K562 (cell line): ENCODE results near the gene TMX4. TPM values are rescaled to one million over a fixed set of nuclear protein-coding genes. Genes with fewer than 3 reads are reported as not detected.

Source experiments
- ATAC-seq: fragments of 200-7000 bp; cut with Tn5 transposase; 3 replicates; pipeline ENCODE4 v1.9.1; 2020; ENCODE audit warnings: moderate library complexity
- BruUV-seq: library from RNA; stranded (reverse); fragments of 400-500 nt; replicated peaks from 2 replicates; lab custom pipeline; 2021; lab: Mats Ljungman, UMichigan
- CTCF ChIA-PET: fragments of 300-600 bp; formaldehyde crosslinking; extraction: SDS; loops from one replicate; lab custom pipeline; 2021; ENCODE audit warnings: low intra/inter-chr PET ratio; lab: Yijun Ruan, JAX
- POLR2A ChIA-PET: fragments of 300-600, 350-650 bp; sonication (Branson Sonifier 250); formaldehyde crosslinking; extraction: SDS; loops from one replicate; lab custom pipeline; 2021; ENCODE audit warnings: antibody characterized with exemption, inconsistent platforms; lab: Yijun Ruan, JAX
- DNase-seq, 4 experiments: peaks; one replicate each; pipeline versions ENCODE4 v3.0.0 to v3.0.0-alpha.2; 2011 to 2018; ENCODE audit warnings: low spot score in 3 of 4, mixed read lengths in 3 of 4; ENCODE audit errors: extremely low read depth in 1 of 4
- FAIRE-seq: peaks from 2 replicates; lab custom pipeline; 2011; peaks lifted over from hg19 to GRCh38; lab: Jason Lieb, UNC
- H2AFZ ChIP-seq: 2 replicates; pipeline ENCODE4 v1.6.0; 2011; ENCODE audit warnings: low read depth, low read length, control low read depth, inconsistent platforms
- H3K27ac ChIP-seq: fragments of 200-600 bp; 3 replicates; pipeline ENCODE4 v1.8.0; 2011; ENCODE audit warnings: low read depth, mild to moderate bottlenecking, control low read depth, inconsistent platforms, low read length, moderate library complexity, mixed read lengths; ENCODE audit errors: extremely low read depth
- H3K27me3 ChIP-seq, 2 experiments: fragments of 300-600 bp in 1 of 2; 2 replicates in 1 of 2; 3 replicates in 1 of 2; pipeline versions ENCODE4 v1.6.0 to v1.8.0; 2011; ENCODE audit warnings: inconsistent platforms in 2 of 2, low read length in 2 of 2, mild to moderate bottlenecking in 1 of 2, mixed read lengths in 1 of 2, moderate library complexity in 1 of 2; ENCODE audit not compliant: control insufficient read depth in 2 of 2, insufficient read depth in 2 of 2
- H3K36me3 ChIP-seq: fragments of 300-600 bp; 3 replicates; pipeline ENCODE4 v1.8.0; 2011; ENCODE audit warnings: mild to moderate bottlenecking, low read length, inconsistent platforms; ENCODE audit not compliant: control insufficient read depth, insufficient read depth
- H3K4me1 ChIP-seq, 2 experiments: fragments of 200-600 bp in 1 of 2; replicated peaks in 1 of 2; 2 replicates in 1 of 2; 3 replicates in 1 of 2; pipeline versions ENCODE4 v1.5.1 to v1.8.0; 2011; ENCODE audit warnings: inconsistent platforms in 2 of 2, low read length in 2 of 2, mild to moderate bottlenecking in 1 of 2, mixed read lengths in 1 of 2, moderate library complexity in 1 of 2; ENCODE audit not compliant: control insufficient read depth in 2 of 2, insufficient read depth in 2 of 2
- H3K4me2 ChIP-seq: 2 replicates; pipeline ENCODE4 v1.6.1; 2011; ENCODE audit warnings: low read length, control low read depth, inconsistent platforms, mixed read lengths; ENCODE audit not compliant: insufficient read depth
- H3K4me3 ChIP-seq: fragments of 200-600 bp; sonication (generic), shearing (Covaris generic); 2 replicates; pipeline ENCODE4 v1.5.1; 2016; ENCODE audit warnings: control low read depth, inconsistent platforms
- H3K79me2 ChIP-seq: fragments of 200-600 bp; 3 replicates; pipeline ENCODE4 v1.8.0; 2011; ENCODE audit warnings: low read length, inconsistent platforms; ENCODE audit not compliant: control insufficient read depth, insufficient read depth
- H3K9ac ChIP-seq, 2 experiments: 2 replicates each; pipeline versions ENCODE4 v1.6.0 to v1.6.1; 2011; ENCODE audit warnings: low read depth in 2 of 2, low read length in 2 of 2, control low read depth in 1 of 2, inconsistent platforms in 1 of 2, mild to moderate bottlenecking in 1 of 2, mixed read lengths in 1 of 2; ENCODE audit not compliant: insufficient read depth in 1 of 2
- H3K9me1 ChIP-seq: one replicate; pipeline ENCODE4 v1.6.0; 2011; ENCODE audit warnings: inconsistent platforms, mild to moderate bottlenecking, low read length, moderate library complexity; ENCODE audit not compliant: control insufficient read depth, insufficient read depth
- H3K9me3 ChIP-seq: replicated peaks from 2 replicates; pipeline ENCODE4 v1.5.1; 2011; ENCODE audit warnings: low read depth, low read length, inconsistent platforms; ENCODE audit not compliant: control insufficient read depth, insufficient read depth
- H4K20me1 ChIP-seq: replicated peaks from 2 replicates; pipeline ENCODE4 v1.6.1; 2011; ENCODE audit warnings: low read length, inconsistent platforms, mixed read lengths; ENCODE audit not compliant: control insufficient read depth, insufficient read depth
- CTCFL ChIP-seq: IDR thresholded peaks from 2 replicates; pipeline ENCODE4 v1.6.1; 2011; ENCODE audit warnings: borderline replicate concordance, low read depth, mild to moderate bottlenecking, moderate library complexity, low read length; ENCODE audit not compliant: insufficient read depth, poor library complexity, severe bottlenecking
- MTA3 ChIP-seq: fragments of 450-650 bp; formaldehyde crosslinking; IDR thresholded peaks from 2 replicates; pipeline ENCODE4 v1.6.1; 2017; ENCODE audit warnings: mild to moderate bottlenecking, borderline replicate concordance
- SIN3A ChIP-seq, 2 experiments: fragments of 150-350 bp in 1 of 2; IDR thresholded peaks; 2 replicates each; pipeline ENCODE4 v1.6.1; 2011 to 2016; ENCODE audit warnings: borderline replicate concordance in 2 of 2, low read depth in 2 of 2, low read length in 2 of 2, mild to moderate bottlenecking in 2 of 2, moderate library complexity in 2 of 2; ENCODE audit not compliant: control insufficient read depth in 1 of 2
- ZNF583 ChIP-seq: fragments of 250-450 bp; sonication (Bioruptor Pico); IDR thresholded peaks from 2 replicates; pipeline ENCODE4 v1.4.0; 2020
- in situ Hi-C: fragments of 300-500 bp; cut with MboI; formaldehyde crosslinking; loops from 4 replicates; pipeline ENCODE4 v1.15.0; 2018; ENCODE audit warnings: inconsistent platforms, mixed read lengths
- intact Hi-C: fragments of 100-400 bp; cut with micrococcal nuclease; formaldehyde crosslinking; loops from 2 replicates; pipeline ENCODE4 v1.14.2; 2022
- polyA plus RNA-seq, 8 experiments: library from polyadenylated mRNA; depleted of rRNA in 4 of 8; stranded (reverse) in 5 of 8; unstranded in 3 of 8; fragments of >200 nt; fragmentation: Nextera tagmentation in 2 of 8; fragmentation: Illumina TruSeq in 1 of 8; extraction: Ambion mirVana in 2 of 8; extraction: Trizol in 1 of 8; gene quantifications; 2 replicates each; pipeline versions ENCODE4 v1.2.1 to v1.2.3, GENCODE V29; 2011 to 2014; ENCODE audit warnings: inconsistent platforms in 1 of 8, missing spikeins in 1 of 8
- total RNA-seq, 7 experiments: library from RNA; depleted of rRNA in 6 of 7; stranded (reverse); fragments of >200 nt in 6 of 7; fragmentation: Illumina TruSeq in 2 of 7; extraction: Trizol in 2 of 7; gene quantifications; 2 replicates each; pipeline versions ENCODE4 v1.2.1 to v1.2.3, GENCODE V29; 2011 to 2021; ENCODE audit warnings: low replicate concordance in 1 of 7
- TF ChIP-seq, protein P1 (sequence below), 3 experiments: fragments of 200-800 bp in 1 of 3; sonication (Bioruptor generic) in 1 of 3; sonication (generic) in 1 of 3; formaldehyde crosslinking in 1 of 3; IDR thresholded peaks; 2 replicates each; pipeline versions ENCODE4 v1.6.1 to v1.8.0; 2016 to 2022; ENCODE audit warnings: mild to moderate bottlenecking in 2 of 3, missing compliant biosample characterization in 2 of 3, missing genetic modification characterization in 2 of 3, missing genetic modification reagents in 1 of 3
- TF ChIP-seq, protein P2 (sequence below): sonication (generic); formaldehyde crosslinking; IDR thresholded peaks from 2 replicates; pipeline ENCODE4 v1.8.0; 2022; ENCODE audit warnings: missing genetic modification reagents, mild to moderate bottlenecking, borderline replicate concordance

The TMX4 gene
- total and polyA plus RNA-seq, 9 of the 15 experiments (the other 6 are each of a cell fraction or from before 2014, with no cell fraction given): 4.4 to 19.3 (median 10.8) TPM

- no peak for DNase-seq
- ATAC-seq: no peak
- FAIRE-seq: no peak
- Histone ChIP-seq H3K4me3 (no peak overlapping the region), H3K9ac (no peak overlapping the region), H3K9me3 (no peaks in the 10 kb centered on the region), H3K4me2 (no peak overlapping the region), H3K27ac (no peak overlapping the region), H3K27me3 (no peaks in the 10 kb centered on the region), H3K4me1 (no peaks in the 10 kb centered on the region), H3K9me1 (no peaks in the 10 kb centered on the region), H4K20me1 (no peaks in the 10 kb centered on the region), H3K36me3 (peaks cover 11% of the 10 kb centered on the region; the same call in 1 of the 3 replicates), H3K79me2 (no peaks in the 10 kb centered on the region), H2AFZ (no peak overlapping the region)
- in situ Hi-C loops (no loop called here), intact Hi-C loops (no loop called here)
- ChIA-PET CTCF (interaction anchor here (0.9 to 1.6 kb wide), 2 partner anchors 740 to 741 kb away, joined by 4 to 6 read pairs; no protein-coding TSS in a partner anchor), POLR2A (no interaction called here)
- no TSS peak for BruUV-seq
- TF ChIP-seq ZNF583 (CRISPR knock-in tag) (no peak), CTCFL (no peak), SIN3A (IDR thresholded peaks at IDR 0.05; ENCODE audit: borderline replicate concordance in 2 of 2, control insufficient read depth in 1 of 2, low read depth in 2 of 2, low read length in 2 of 2) (no peak), MTA3 (no peak)
- TF ChIP-seq, protein P1, sequence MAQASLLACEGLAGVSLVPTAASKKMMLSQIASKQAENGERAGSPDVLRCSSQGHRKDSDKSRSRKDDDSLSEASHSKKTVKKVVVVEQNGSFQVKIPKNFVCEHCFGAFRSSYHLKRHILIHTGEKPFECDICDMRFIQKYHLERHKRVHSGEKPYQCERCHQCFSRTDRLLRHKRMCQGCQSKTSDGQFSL (CRISPR knock-in tag; IDR thresholded peaks at IDR 0.05): no peak
- TF ChIP-seq, protein P1 (tag; IDR thresholded peaks at IDR 0.05): no peak
- TF ChIP-seq, protein P2, sequence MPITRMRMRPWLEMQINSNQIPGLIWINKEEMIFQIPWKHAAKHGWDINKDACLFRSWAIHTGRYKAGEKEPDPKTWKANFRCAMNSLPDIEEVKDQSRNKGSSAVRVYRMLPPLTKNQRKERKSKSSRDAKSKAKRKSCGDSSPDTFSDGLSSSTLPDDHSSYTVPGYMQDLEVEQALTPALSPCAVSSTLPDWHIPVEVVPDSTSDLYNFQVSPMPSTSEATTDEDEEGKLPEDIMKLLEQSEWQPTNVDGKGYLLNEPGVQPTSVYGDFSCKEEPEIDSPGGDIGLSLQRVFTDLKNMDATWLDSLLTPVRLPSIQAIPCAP (CRISPR knock-in tag): no peak
Measured at GRCh38 chr20:7981374-7981773, 38.2 kb downstream of the TMX4 start.
